Measurements from ENCODE around the gene LCMT1.
"Not testable (repeated sequence)": the region's sequence is repeated elsewhere in the genome, so short reads cannot be mapped to it uniquely, and the experiment has no call there.

LCMT1 gene

GRCh38 chr16:25151996-25152395 lies 40.5 kb downstream of the LCMT1 start:
- no peak for DNase-seq

GRCh38 chr16:25155553-25156460 lies 44.3 kb downstream of the LCMT1 start:
- no peak for DNase-seq

GRCh38 chr16:25157271-25157875 lies 45.8 kb downstream of the LCMT1 start:
- no peak for DNase-seq

GRCh38 chr16:25158401-25158800 lies 46.9 kb downstream of the LCMT1 start:
- no peak for DNase-seq

- no peak for DNase-seq
Observed at GRCh38 chr16:25161753-25162367, 50.3 kb downstream of the LCMT1 start.

GRCh38 chr16:25163683-25164082 lies 52.1 kb downstream of the LCMT1 start:
- no peak for DNase-seq

GRCh38 chr16:25165284-25165683 lies 53.7 kb downstream of the LCMT1 start:
- no peak for DNase-seq

GRCh38 chr16:25167920-25168319 lies 56.4 kb downstream of the LCMT1 start:
- not testable (repeated sequence) for DNase-seq

- no peak for DNase-seq
Observed at GRCh38 chr16:25171390-25171789, 59.8 kb downstream of the LCMT1 start.

GRCh38 chr16:25172831-25173230 lies 61.3 kb downstream of the LCMT1 start:
- DNase-seq = no peak

GRCh38 chr16:25174285-25174684 lies 62.7 kb downstream of the LCMT1 start:
- DNase-seq = no peak

- DNase-seq = no peak
Observed at GRCh38 chr16:25176136-25176535, 64.6 kb downstream of the LCMT1 start.

GRCh38 chr16:25177512-25177830 lies 65.9 kb downstream of the LCMT1 start:
- no peak for DNase-seq

- no peak for DNase-seq
Observed at GRCh38 chr16:25177831-25178688, 66.5 kb downstream of the LCMT1 start.

GRCh38 chr16:25181236-25181635 lies 69.7 kb downstream of the LCMT1 start:
- DNase-seq = not testable (repeated sequence)

GRCh38 chr16:25184771-25185170 lies 73.2 kb downstream of the LCMT1 start:
- no peak for DNase-seq

GRCh38 chr16:25187491-25187795 lies 75.9 kb downstream of the LCMT1 start:
- DNase-seq = no peak

GRCh38 chr16:25189305-25189704 lies 77.8 kb downstream of the LCMT1 start:
- DNase-seq = no peak

- no peak for DNase-seq
Observed at GRCh38 chr16:25192096-25192495, 80.6 kb downstream of the LCMT1 start.

GRCh38 chr16:25194273-25194878 lies 82.8 kb downstream of the LCMT1 start:
- no peak for DNase-seq

GRCh38 chr16:25198021-25198420 lies 86.5 kb downstream of the LCMT1 start:
- DNase-seq = no peak

GRCh38 chr16:25199457-25199856 lies 87.9 kb downstream of the LCMT1 start:
- DNase-seq = no peak

- DNase-seq = no peak
Observed at GRCh38 chr16:25210758-25211157, 99.2 kb downstream of the LCMT1 start.

All from NCI-H510A treated with DMSO at 0.1 percent for 48 hours (cell line).